NCI-H446 treated with DMSO at 0.1 percent for 48 hours (cell line): ENCODE measurements around the gene RIF1.

Source experiments
- DNase-seq: peaks from one replicate; lab custom pipeline; 2025; lab: John Stamatoyannopoulos, UW

RIF1 gene

DNA sequence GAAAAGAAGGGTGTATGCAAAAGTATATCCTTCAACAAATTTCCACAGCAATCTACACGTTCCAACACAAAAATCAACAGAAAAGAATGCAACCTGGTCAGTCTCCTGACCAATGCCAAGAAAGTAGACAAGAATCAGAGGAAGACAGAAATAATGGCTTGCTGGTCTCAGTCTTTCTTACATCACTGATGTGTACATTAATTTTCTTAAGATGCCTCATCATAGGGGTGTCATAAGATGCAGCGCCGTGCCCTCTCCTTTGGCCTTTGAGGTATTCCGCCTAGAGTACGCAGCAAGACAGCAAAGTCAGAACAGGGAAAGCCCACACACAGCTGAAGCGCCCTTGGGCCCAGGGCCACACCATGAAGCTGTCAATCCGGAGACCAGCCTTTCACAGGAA, 112.9 kb downstream of the RIF1 start:
- DNase-seq, result no peak

DNA sequence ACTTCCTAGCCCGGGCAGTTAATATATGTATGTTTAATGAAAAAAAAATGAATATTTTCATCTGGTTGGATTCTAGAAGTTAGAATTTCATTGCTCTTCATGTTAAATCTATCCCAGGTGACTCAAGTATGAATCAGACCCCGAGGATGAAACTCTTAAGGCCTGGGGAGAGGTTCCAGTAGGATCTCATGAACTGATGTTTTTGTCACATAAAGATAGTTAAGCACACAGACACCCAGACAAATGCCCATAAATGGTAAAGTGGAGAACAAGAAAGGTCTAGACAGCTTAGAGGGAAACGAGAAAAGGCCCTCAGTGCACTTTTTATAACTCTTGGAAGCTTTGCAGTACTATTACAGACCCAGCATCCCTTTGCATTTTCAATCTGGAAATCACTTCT, 114.1 kb downstream of the RIF1 start:
- DNase-seq, result no peak

DNA sequence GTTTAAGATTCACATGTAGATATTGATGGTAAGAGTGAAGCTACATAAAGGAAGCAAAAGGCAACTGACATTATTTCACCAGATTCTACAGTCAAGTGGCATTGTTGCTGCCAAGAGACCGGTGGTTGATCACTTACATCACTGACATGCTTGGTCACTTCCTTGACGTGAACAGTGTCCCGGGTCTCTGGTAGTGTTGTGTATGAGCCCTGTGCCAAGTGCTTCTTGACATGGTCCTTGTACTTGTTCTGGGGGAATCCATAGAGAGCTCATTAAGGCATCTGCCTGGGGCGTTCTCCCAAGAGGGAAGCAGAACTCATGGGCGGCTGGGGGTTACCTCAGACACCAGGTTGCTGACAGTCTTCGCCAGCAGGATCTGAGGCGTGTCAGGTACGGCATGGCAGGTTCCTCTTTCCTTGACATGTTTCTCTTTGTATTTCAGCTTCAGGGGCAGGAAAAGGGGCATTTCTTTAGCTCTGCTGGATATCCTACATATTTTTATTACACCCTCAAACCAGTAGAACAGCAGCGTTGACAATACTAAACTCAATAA, 116.2 kb downstream of the RIF1 start:
- no peak for DNase-seq

DNA sequence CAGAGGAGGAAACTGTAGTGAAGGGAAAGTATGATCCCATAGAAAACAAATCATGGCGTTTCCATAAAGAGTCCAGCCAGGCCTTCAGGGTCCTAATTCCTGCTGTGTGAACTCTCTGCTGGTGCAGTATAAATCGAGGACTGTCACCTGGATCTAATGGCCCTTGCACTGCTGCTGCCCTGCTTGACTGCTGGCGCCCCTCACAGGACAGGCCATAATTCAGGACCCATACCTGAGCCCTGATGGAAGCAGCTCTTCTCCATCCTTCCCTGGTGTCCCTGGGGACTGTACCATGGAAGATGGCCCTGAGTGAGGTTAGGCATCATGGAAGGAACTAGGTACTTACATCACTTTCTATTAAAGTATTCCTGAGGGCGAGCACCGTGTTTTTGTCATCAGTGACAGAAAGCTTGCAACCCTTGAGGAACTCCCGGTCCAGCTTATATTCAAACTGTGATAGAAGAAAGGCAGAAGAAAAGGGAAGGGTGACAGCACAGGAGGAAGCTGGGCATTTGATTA, 116.9 kb downstream of the RIF1 start:
- DNase-seq, result no peak
